Measurements from ENCODE around the gene ANO9.

DNA sequence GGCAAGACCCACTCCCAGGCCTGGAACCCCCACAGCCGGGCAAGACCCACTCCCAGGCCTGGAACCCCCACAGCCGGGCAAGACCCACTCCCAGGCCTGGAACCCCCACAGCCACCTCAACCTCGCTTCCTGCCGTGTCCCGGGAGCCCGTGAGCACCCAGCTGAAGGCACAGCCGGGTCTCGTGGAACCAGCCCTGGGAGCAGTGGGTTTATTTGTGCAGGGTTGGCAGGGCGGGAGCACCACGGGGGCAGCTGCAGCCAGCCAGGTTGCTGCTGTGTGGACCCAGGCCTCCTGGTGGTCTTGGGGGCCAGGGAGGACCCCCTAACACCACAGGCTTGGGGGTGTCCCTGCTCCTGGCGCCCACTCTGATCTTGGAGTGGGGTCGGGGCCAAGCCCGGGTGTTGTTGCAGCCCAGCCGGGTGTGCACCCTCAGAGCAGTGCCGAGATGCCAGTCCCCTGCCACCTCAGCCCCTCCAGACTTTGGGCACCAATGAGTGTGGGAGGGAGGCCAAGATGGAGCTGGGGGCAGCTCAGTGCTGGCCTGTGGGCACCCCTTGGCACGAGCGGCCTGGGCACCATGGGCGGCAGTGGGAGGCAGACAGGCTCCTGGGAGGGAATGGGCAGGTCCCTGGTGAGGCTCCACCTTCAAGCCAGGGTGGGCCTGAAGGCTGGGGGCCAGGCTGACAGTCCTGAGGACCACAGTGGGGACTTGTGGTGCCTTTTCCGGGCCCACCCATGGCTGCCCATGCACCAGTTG lies 56.0 kb downstream of the ANO9 start:
- no peak for TF ChIP-seq EZH2 (optimal IDR thresholded peaks at IDR 0.05; ENCODE audit: low read depth, low read length)
- TF ChIP-seq, protein P1, sequence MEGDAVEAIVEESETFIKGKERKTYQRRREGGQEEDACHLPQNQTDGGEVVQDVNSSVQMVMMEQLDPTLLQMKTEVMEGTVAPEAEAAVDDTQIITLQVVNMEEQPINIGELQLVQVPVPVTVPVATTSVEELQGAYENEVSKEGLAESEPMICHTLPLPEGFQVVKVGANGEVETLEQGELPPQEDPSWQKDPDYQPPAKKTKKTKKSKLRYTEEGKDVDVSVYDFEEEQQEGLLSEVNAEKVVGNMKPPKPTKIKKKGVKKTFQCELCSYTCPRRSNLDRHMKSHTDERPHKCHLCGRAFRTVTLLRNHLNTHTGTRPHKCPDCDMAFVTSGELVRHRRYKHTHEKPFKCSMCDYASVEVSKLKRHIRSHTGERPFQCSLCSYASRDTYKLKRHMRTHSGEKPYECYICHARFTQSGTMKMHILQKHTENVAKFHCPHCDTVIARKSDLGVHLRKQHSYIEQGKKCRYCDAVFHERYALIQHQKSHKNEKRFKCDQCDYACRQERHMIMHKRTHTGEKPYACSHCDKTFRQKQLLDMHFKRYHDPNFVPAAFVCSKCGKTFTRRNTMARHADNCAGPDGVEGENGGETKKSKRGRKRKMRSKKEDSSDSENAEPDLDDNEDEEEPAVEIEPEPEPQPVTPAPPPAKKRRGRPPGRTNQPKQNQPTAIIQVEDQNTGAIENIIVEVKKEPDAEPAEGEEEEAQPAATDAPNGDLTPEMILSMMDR (IDR thresholded peaks at IDR 0.05; ENCODE audit: low read length) = no peak
